SHP77 (cell line): Measurements from ENCODE around the gene GHRL.

Source experiments
- DNase-seq, 2 experiments: peaks; one replicate each; lab custom pipeline; 2025; lab: John Stamatoyannopoulos, UW

Gene GHRL

GRCh38 chr3:10244009-10244408 lies 48.7 kb downstream of the GHRL start:
- no peak for DNase-seq

DNA sequence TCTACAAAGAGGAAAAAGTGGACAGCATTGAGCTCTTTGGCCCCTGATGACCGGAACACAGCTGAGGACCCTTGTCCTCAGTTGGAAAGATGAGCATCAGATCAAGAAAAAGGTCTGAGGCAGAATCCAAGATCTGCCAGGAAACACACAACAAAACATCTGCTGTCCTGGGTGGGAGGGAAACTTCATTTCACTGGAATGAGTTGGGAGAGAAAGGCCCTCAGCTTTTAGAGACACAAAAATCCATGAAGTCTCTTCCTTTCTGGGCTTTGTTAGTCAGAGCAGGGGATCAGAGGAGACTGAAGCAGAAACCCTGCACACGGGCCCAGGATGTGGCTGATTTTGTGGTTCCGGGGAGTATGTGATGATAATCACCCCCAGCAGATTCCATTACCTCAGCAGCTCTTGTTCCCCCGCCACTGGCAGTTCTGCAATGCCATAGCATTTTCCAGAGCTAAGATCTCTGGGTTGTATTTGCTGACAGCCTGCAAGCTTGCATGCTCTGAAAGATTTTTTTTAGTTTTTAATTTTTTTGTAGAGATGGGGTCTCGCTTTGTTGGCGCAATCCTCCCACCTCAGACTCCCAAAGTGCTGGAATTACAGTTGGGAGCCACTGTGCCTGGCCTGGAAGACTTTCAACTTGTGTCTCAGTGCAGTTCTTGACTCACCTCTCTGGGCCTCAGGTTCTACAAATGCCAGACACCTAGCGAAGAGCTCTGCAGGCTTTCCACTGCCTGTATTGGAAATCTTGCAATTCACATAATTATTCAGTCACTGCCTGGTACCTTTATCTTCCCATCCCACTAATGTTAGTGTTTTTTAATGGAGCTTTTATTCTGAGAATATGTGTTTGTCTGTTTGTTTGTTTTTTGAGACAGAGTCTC lies 50.3 kb downstream of the GHRL start:
- DNase-seq, result no peak

- no peak for DNase-seq
Observed at GRCh38 chr3:10240799-10241198, 51.9 kb downstream of the GHRL start.

- no peak for DNase-seq
Observed at GRCh38 chr3:10238345-10239183, 54.2 kb downstream of the GHRL start.
